SK-N-SH (cell line): ENCODE results near the gene ATXN2. TPM values are rescaled to one million over a fixed set of nuclear protein-coding genes. Genes with fewer than 3 reads are reported as not detected.

ENCODE experiments used
- CTCF ChIA-PET: fragments of 300-600, 350-600 bp; formaldehyde crosslinking; extraction: SDS; loops from one replicate; lab custom pipeline; 2021; lab: Yijun Ruan, JAX
- POLR2A ChIA-PET: fragments of 350-600 bp; sonication (Branson Sonifier 250); formaldehyde crosslinking; extraction: SDS; loops from one replicate; lab custom pipeline; 2020; ENCODE audit warnings: antibody characterized with exemption, inconsistent platforms; lab: Yijun Ruan, JAX
- DNase-seq: peaks from one replicate; pipeline ENCODE4 v3.0.0; 2012
- H2AFZ ChIP-seq: fragments of 200-600 bp; sonication (generic); 2 replicates; pipeline ENCODE4 v1.8.1; 2016; ENCODE audit warnings: antibody characterized with exemption, mild to moderate bottlenecking, low read depth
- H3F3A ChIP-seq: fragments of 200-600 bp; sonication (generic); replicated peaks from 2 replicates; pipeline ENCODE3; 2016; ENCODE audit warnings: antibody characterized with exemption, mild to moderate bottlenecking; ENCODE audit not compliant: insufficient read depth
- H3K27ac ChIP-seq, 2 experiments: fragments of 200-500 bp in 1 of 2; fragments of 200-600 bp in 1 of 2; sonication (Bioruptor generic) in 1 of 2; sonication (generic), shearing (Covaris generic) in 1 of 2; 2 replicates each; pipeline versions ENCODE4 v1.5.1 to v1.6.1; 2014 to 2016; ENCODE audit warnings: low read depth in 2 of 2, inconsistent platforms in 1 of 2, low read length in 1 of 2, mild to moderate bottlenecking in 1 of 2, mixed read lengths in 1 of 2
- H3K27me3 ChIP-seq: fragments of 200-600 bp; sonication (generic), shearing (Covaris generic); 2 replicates; pipeline ENCODE4 v1.6.1; 2016; ENCODE audit warnings: mixed run types; ENCODE audit not compliant: insufficient read depth
- H3K36me3 ChIP-seq, 2 experiments: fragments of 200-500 bp in 1 of 2; fragments of 200-600 bp in 1 of 2; sonication (Bioruptor generic) in 1 of 2; sonication (generic) in 1 of 2; replicated peaks in 1 of 2; 2 replicates each; pipeline versions ENCODE3 to v1.5.1; 2014 to 2016; ENCODE audit warnings: low read length in 1 of 2, mild to moderate bottlenecking in 1 of 2; ENCODE audit not compliant: insufficient read depth in 2 of 2, control insufficient read depth in 1 of 2
- H3K4me1 ChIP-seq, 2 experiments: fragments of 200-500 bp in 1 of 2; fragments of 200-600 bp in 1 of 2; sonication (Bioruptor generic) in 1 of 2; sonication (generic), shearing (Covaris generic) in 1 of 2; 2 replicates each; pipeline versions ENCODE4 v1.5.1 to v1.6.1; 2014 to 2016; ENCODE audit warnings: low read depth in 1 of 2, low read length in 1 of 2, mixed run types in 1 of 2; ENCODE audit not compliant: insufficient read depth in 2 of 2, control insufficient read depth in 1 of 2
- H3K4me2 ChIP-seq: fragments of 200-600 bp; sonication (generic), shearing (Covaris generic); 2 replicates; pipeline ENCODE4 v1.6.1; 2017; ENCODE audit warnings: mixed run types
- H3K4me3 ChIP-seq, 2 experiments: fragments of 200-500 bp in 1 of 2; fragments of 200-600 bp in 1 of 2; sonication (Bioruptor generic) in 1 of 2; sonication (generic), shearing (Covaris generic) in 1 of 2; 2 replicates each; pipeline versions ENCODE4 v1.5.1 to v1.8.1; 2014 to 2016; ENCODE audit warnings: low read depth in 2 of 2, inconsistent platforms in 1 of 2, low read length in 1 of 2, mild to moderate bottlenecking in 1 of 2, mixed read lengths in 1 of 2, moderate library complexity in 1 of 2
- H3K79me2 ChIP-seq: fragments of 200-600 bp; sonication (generic); 2 replicates; pipeline ENCODE4 v1.8.1; 2017; ENCODE audit warnings: mild to moderate bottlenecking; ENCODE audit not compliant: insufficient read depth
- H3K9ac ChIP-seq: fragments of 200-600 bp; sonication (generic); 2 replicates; pipeline ENCODE4 v1.6.1; 2017; ENCODE audit warnings: mixed run types
- H3K9me2 ChIP-seq: fragments of 200-600 bp; sonication (generic); 2 replicates; pipeline ENCODE4 v1.6.1; 2017; ENCODE audit warnings: mixed run types
- H3K9me3 ChIP-seq: fragments of 200-600 bp; sonication (generic); 2 replicates; pipeline ENCODE4 v1.6.1; 2017; ENCODE audit warnings: mixed run types, mild to moderate bottlenecking, moderate library complexity
- H4K20me1 ChIP-seq: fragments of 200-600 bp; sonication (generic); 2 replicates; pipeline ENCODE4 v1.6.1; 2017; ENCODE audit warnings: mild to moderate bottlenecking, mixed run types; ENCODE audit not compliant: insufficient read depth
- CHD2 ChIP-seq: fragments of 150-350 bp; IDR thresholded peaks from 2 replicates; pipeline ENCODE4 v1.6.1; 2018; ENCODE audit warnings: low read length; ENCODE audit not compliant: partially characterized antibody
- EZH2phosphoT487 ChIP-seq: fragments of 200-600 bp; sonication (generic); IDR thresholded peaks from 2 replicates; pipeline ENCODE4 v1.6.1; 2017; ENCODE audit warnings: low read depth, mixed run types, mild to moderate bottlenecking, antibody characterized with exemption, moderate library complexity, borderline replicate concordance
- GABPA ChIP-seq: IDR thresholded peaks from 2 replicates; pipeline ENCODE4 v1.4.0; 2012; ENCODE audit warnings: low read depth, mild to moderate bottlenecking
- MEF2A ChIP-seq: IDR thresholded peaks from 2 replicates; pipeline ENCODE4 v1.4.0; 2012; ENCODE audit warnings: low read depth, borderline replicate concordance
- MXI1 ChIP-seq: IDR thresholded peaks from 2 replicates; pipeline ENCODE4 v1.6.1; 2012; ENCODE audit warnings: mild to moderate bottlenecking, low read depth, low read length, improper control_type of control experiment
- NFIC ChIP-seq: IDR thresholded peaks from 2 replicates; pipeline ENCODE4 v1.4.0; 2012; ENCODE audit warnings: borderline replicate concordance
- RXRA ChIP-seq: IDR thresholded peaks from 2 replicates; pipeline ENCODE4 v1.4.0; 2012; ENCODE audit warnings: low read depth, mild to moderate bottlenecking, borderline replicate concordance
- SMC3 ChIP-seq: IDR thresholded peaks from 2 replicates; pipeline ENCODE4 v1.6.1; 2012; ENCODE audit warnings: low read depth, low read length, improper control_type of control experiment
- TAF1 ChIP-seq: IDR thresholded peaks from 2 replicates; pipeline ENCODE4 v1.6.1; 2012; ENCODE audit warnings: low read depth, mild to moderate bottlenecking, low read length, moderate library complexity, borderline replicate concordance
- TCF12 ChIP-seq: IDR thresholded peaks from 2 replicates; pipeline ENCODE4 v1.4.0; 2012
- TEAD4 ChIP-seq: IDR thresholded peaks from 2 replicates; pipeline ENCODE4 v1.4.0; 2012; ENCODE audit warnings: mild to moderate bottlenecking, borderline replicate concordance; ENCODE audit not compliant: insufficient read depth
- WGBS: methylation state at CpG from one replicate; pipeline ENCODE4 v1.1.6; 2017; ENCODE audit warnings: low lambda C conversion rate; 5-methylcytosine and 5-hydroxymethylcytosine counted together
- polyA plus RNA-seq, 3 experiments: library from polyadenylated mRNA; depleted of rRNA; stranded (reverse); fragments of >200 nt; gene quantifications; 2 replicates each; pipeline ENCODE4 v1.2.3, GENCODE V29; 2012
- TF ChIP-seq, protein P1 (sequence below): IDR thresholded peaks from 2 replicates; pipeline ENCODE4; 2012
- TF ChIP-seq, protein P2 (sequence below): IDR thresholded peaks from 2 replicates; pipeline ENCODE4 v1.4.0; 2012; ENCODE audit warnings: low read depth, borderline replicate concordance
- TF ChIP-seq, protein P3 (sequence below): fragments of 200-600 bp; sonication (generic); IDR thresholded peaks from 2 replicates; pipeline ENCODE4 v1.6.1; 2017; ENCODE audit warnings: antibody characterized with exemption, mild to moderate bottlenecking, moderate library complexity

ATXN2 gene
- polyA plus RNA-seq, 1 of the 3 experiments (the other 2 are of a cell fraction) = 35.7 TPM

DNA sequence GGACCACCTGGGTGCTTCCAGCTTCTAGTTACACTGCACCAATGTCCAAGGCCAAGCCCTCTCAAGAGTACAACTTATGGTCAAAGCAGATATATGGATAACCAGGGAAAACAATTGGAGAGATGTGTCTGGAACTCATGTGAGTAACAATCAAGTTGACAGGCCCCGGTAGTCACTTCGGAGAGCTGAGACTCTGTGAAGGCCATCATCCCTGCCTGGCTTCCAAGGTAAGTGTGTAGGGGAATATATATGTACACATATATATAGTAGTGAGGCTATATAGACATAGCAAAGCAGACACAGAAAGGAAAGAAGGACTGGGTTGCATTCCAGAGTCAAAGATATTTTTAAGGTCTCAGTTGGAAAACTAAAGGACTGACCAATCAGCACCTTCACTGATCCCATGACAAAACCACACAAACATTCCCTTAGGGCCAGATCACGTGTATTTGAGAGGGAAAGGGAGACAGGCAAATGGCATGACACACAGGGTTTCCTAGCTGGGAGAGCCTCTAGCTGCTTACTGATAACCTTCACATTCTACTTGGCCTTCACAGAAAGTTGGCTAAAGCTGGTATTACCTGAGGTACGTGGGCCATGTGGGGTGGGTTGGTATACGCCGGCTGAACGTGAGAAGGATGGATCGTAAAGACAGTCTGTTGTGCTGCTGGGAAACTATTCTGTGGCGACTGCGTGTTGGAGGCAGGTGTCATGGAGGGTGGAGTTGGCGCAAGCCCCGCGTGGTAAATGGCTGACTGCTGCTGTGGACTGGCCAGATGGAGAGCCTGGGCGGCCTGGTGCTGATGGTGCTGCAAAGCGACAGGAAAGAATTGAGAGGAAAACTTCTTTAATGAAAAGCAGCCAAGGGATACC, 143.4 kb downstream of the ATXN2 start:
- peaks cover 9% of the 10 kb centered on the region for H4K20me1 ChIP-seq

More for the DNA sequence above, 143.4 kb downstream of the ATXN2 start:
- TF ChIP-seq SMC3 = no peak
- no peak for TF ChIP-seq RXRA
- TF ChIP-seq, protein P1, sequence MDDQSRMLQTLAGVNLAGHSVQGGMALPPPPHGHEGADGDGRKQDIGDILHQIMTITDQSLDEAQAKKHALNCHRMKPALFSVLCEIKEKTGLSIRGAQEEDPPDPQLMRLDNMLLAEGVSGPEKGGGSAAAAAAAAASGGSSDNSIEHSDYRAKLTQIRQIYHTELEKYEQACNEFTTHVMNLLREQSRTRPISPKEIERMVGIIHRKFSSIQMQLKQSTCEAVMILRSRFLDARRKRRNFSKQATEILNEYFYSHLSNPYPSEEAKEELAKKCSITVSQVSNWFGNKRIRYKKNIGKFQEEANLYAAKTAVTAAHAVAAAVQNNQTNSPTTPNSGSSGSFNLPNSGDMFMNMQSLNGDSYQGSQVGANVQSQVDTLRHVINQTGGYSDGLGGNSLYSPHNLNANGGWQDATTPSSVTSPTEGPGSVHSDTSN = no peak
- TF ChIP-seq, protein P2, sequence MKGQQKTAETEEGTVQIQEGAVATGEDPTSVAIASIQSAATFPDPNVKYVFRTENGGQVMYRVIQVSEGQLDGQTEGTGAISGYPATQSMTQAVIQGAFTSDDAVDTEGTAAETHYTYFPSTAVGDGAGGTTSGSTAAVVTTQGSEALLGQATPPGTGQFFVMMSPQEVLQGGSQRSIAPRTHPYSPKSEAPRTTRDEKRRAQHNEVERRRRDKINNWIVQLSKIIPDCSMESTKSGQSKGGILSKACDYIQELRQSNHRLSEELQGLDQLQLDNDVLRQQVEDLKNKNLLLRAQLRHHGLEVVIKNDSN = no peak
- no peak for TF ChIP-seq MEF2A
- TF ChIP-seq CHD2 = no peak
- TF ChIP-seq GABPA = no peak
- TF ChIP-seq, protein P3, sequence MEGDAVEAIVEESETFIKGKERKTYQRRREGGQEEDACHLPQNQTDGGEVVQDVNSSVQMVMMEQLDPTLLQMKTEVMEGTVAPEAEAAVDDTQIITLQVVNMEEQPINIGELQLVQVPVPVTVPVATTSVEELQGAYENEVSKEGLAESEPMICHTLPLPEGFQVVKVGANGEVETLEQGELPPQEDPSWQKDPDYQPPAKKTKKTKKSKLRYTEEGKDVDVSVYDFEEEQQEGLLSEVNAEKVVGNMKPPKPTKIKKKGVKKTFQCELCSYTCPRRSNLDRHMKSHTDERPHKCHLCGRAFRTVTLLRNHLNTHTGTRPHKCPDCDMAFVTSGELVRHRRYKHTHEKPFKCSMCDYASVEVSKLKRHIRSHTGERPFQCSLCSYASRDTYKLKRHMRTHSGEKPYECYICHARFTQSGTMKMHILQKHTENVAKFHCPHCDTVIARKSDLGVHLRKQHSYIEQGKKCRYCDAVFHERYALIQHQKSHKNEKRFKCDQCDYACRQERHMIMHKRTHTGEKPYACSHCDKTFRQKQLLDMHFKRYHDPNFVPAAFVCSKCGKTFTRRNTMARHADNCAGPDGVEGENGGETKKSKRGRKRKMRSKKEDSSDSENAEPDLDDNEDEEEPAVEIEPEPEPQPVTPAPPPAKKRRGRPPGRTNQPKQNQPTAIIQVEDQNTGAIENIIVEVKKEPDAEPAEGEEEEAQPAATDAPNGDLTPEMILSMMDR = no peak
- TF ChIP-seq EZH2phosphoT487 = no peak
- no peak for TF ChIP-seq TCF12
- no peak for TF ChIP-seq TEAD4
- TF ChIP-seq MXI1 = no peak
- no peak for TF ChIP-seq NFIC
- TF ChIP-seq TAF1 = no peak
- Histone ChIP-seq H3K27ac (peak overlapping the region; percentile 17 to 41; a peak in 3 of 4 replicates), H2AFZ (no peak overlapping the region), H3K27me3 (no peaks in the 10 kb centered on the region), H3K4me3 (no peak overlapping the region), H3K4me2 (no peak overlapping the region), H3F3A (peaks cover 43% of the 10 kb centered on the region), H3K79me2 (peaks cover 43% of the 10 kb centered on the region), H3K4me1 (peaks cover 4 to 30% of the 10 kb centered on the region in 2 experiments), H3K36me3 (peaks cover 65 to 72% of the 10 kb centered on the region in 2 experiments), H3K9ac (no peak overlapping the region), H3K9me3 (no peaks in the 10 kb centered on the region), H3K9me2 (no peaks in the 10 kb centered on the region; the same call in 1 of the 2 replicates)
- 97% methylated on average over 15 of the region's 15 CpGs for WGBS
- CTCF ChIA-PET = interaction anchor here (28.3 kb wide), 1 partner anchor 54 kb away, joined by 618 read pairs; the partner anchor contains the start of gene SH2B3
- POLR2A ChIA-PET = interaction anchor here (0.6 to 1.0 kb wide), 2 partner anchors 59 to 89 kb away, joined by 4 read pairs; no protein-coding TSS in a partner anchor
- no peak for DNase-seq
